SK-N-SH treated with all-trans-retinoic acid at 6 μM for 48 hours (cell line): ENCODE measurements around the gene DOCK4.

Experiments used
- ATAC-seq: fragments of 200-7000 bp; cut with Tn5 transposase; 3 replicates; pipeline ENCODE4 v1.9.1; 2020; ENCODE audit warnings: mild to moderate bottlenecking, moderate library complexity
- BACH2 ChIP-seq: fragments of 250-450 bp; sonication (Bioruptor Pico); IDR thresholded peaks from 2 replicates; pipeline ENCODE4 v1.9.0; 2021; ENCODE audit warnings: mild to moderate bottlenecking, borderline replicate concordance
- CSDC2 ChIP-seq: fragments of 250-450 bp; sonication (Bioruptor Pico); IDR thresholded peaks from 2 replicates; pipeline ENCODE4 v1.5.0; 2020; ENCODE audit warnings: mild to moderate bottlenecking, moderate library complexity
- ESRRG ChIP-seq: fragments of 250-450 bp; sonication (Bioruptor Pico); IDR thresholded peaks from 2 replicates; pipeline ENCODE4 v1.6.1; 2021; ENCODE audit warnings: mild to moderate bottlenecking
- GLIS3 ChIP-seq: fragments of 250-450 bp; sonication (Bioruptor Pico); IDR thresholded peaks from 2 replicates; pipeline ENCODE4 v1.5.0; 2020; ENCODE audit warnings: mild to moderate bottlenecking, moderate library complexity
- ISL1 ChIP-seq: fragments of 250-450 bp; sonication (Bioruptor Pico); IDR thresholded peaks from 2 replicates; pipeline ENCODE4 v2.1.2; 2022; ENCODE audit warnings: mild to moderate bottlenecking, moderate library complexity
- OSR1 ChIP-seq: fragments of 250-450 bp; sonication (Bioruptor Pico); IDR thresholded peaks from 2 replicates; pipeline ENCODE4 v1.8.0; 2022; ENCODE audit warnings: moderate library complexity, mild to moderate bottlenecking, inconsistent platforms
- PPARA ChIP-seq: fragments of 250-450 bp; sonication (Bioruptor Pico); IDR thresholded peaks from 2 replicates; pipeline ENCODE4 v1.5.0; 2020; ENCODE audit warnings: mild to moderate bottlenecking, borderline replicate concordance
- RARB ChIP-seq: fragments of 250-450 bp; sonication (Bioruptor Pico); IDR thresholded peaks from 2 replicates; pipeline ENCODE4 v1.8.0; 2021; ENCODE audit warnings: mild to moderate bottlenecking, moderate library complexity
- SNAI2 ChIP-seq: fragments of 250-450 bp; sonication (Bioruptor Pico); IDR thresholded peaks from 2 replicates; pipeline ENCODE4 v1.5.0; 2020; ENCODE audit warnings: mild to moderate bottlenecking, moderate library complexity
- TCF4 ChIP-seq: fragments of 250-450 bp; sonication (Bioruptor Pico); IDR thresholded peaks from 2 replicates; pipeline ENCODE4 v1.8.0; 2021; ENCODE audit warnings: mild to moderate bottlenecking, moderate library complexity, borderline replicate concordance
- TOX ChIP-seq: fragments of 250-450 bp; sonication (Bioruptor Pico); IDR thresholded peaks from 2 replicates; pipeline ENCODE4 v1.8.0; 2021; ENCODE audit warnings: mild to moderate bottlenecking, moderate library complexity, borderline replicate concordance
- ZC3H10 ChIP-seq: fragments of 250-450 bp; sonication (Bioruptor Pico); IDR thresholded peaks from 2 replicates; pipeline ENCODE4 v1.5.1; 2021; ENCODE audit warnings: mild to moderate bottlenecking, moderate library complexity
- ZFP3 ChIP-seq: fragments of 250-450 bp; sonication (Bioruptor Pico); IDR thresholded peaks from 2 replicates; pipeline ENCODE4 v1.5.0; 2020; ENCODE audit warnings: mild to moderate bottlenecking, moderate library complexity
- ZFP30 ChIP-seq: fragments of 450-650 bp; formaldehyde crosslinking; IDR thresholded peaks from 2 replicates; pipeline ENCODE4 v1.5.0; 2022; ENCODE audit warnings: mild to moderate bottlenecking, moderate library complexity
- ZNF565 ChIP-seq: fragments of 450-650 bp; formaldehyde crosslinking; conservative IDR thresholded peaks from 2 replicates; pipeline ENCODE4 v1.5.0; 2020; ENCODE audit warnings: low read depth, mild to moderate bottlenecking, moderate library complexity
- ZNF70 ChIP-seq: fragments of 450-650 bp; formaldehyde crosslinking; IDR thresholded peaks from 2 replicates; pipeline ENCODE4 v1.5.0; 2020; ENCODE audit warnings: mild to moderate bottlenecking, moderate library complexity
- ZNF8 ChIP-seq: fragments of 450-650 bp; formaldehyde crosslinking; IDR thresholded peaks from 2 replicates; pipeline ENCODE4 v1.5.0; 2020; ENCODE audit warnings: mild to moderate bottlenecking, moderate library complexity
- TF ChIP-seq, protein P1 (sequence below): fragments of 250-450 bp; sonication (Bioruptor Pico); IDR thresholded peaks from 2 replicates; pipeline ENCODE4 v1.5.1; 2020; ENCODE audit warnings: low read depth, mild to moderate bottlenecking, moderate library complexity
- TF ChIP-seq, protein P2 (sequence below): fragments of 250-450 bp; sonication (Bioruptor Pico); IDR thresholded peaks from 2 replicates; pipeline ENCODE4 v1.5.0; 2020; ENCODE audit warnings: mild to moderate bottlenecking, moderate library complexity
- TF ChIP-seq, protein P3 (sequence below): fragments of 250-450 bp; sonication (Bioruptor Pico); IDR thresholded peaks from 2 replicates; pipeline ENCODE4 v1.8.0; 2021; ENCODE audit warnings: low read depth, mild to moderate bottlenecking, moderate library complexity, borderline replicate concordance
- TF ChIP-seq, protein P4 (sequence below): fragments of 250-450 bp; sonication (Bioruptor Pico); IDR thresholded peaks from 2 replicates; pipeline ENCODE4 v1.5.1; 2021; ENCODE audit warnings: mild to moderate bottlenecking, moderate library complexity

DOCK4 gene

DNA sequence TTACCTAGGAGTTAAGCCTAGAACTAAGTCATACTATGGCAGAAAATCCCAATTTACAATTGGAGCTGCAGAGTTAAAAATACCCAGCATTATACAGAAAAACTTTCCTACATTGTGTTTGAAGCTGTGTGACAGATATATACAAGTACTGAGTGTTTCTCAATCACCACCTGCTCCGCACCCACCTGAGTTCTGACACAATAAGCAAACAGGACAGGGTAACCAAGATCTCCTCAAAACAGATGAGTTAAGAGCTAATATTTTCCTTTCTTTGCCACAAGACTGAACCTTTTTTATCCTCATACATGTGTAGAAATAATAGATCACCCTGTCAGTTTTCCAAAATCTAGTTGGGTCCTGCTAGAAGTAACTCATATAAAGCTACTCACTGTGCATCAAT, 186.3 kb downstream of the DOCK4 start:
- ATAC-seq, result no peak
- TF ChIP-seq, protein P1, sequence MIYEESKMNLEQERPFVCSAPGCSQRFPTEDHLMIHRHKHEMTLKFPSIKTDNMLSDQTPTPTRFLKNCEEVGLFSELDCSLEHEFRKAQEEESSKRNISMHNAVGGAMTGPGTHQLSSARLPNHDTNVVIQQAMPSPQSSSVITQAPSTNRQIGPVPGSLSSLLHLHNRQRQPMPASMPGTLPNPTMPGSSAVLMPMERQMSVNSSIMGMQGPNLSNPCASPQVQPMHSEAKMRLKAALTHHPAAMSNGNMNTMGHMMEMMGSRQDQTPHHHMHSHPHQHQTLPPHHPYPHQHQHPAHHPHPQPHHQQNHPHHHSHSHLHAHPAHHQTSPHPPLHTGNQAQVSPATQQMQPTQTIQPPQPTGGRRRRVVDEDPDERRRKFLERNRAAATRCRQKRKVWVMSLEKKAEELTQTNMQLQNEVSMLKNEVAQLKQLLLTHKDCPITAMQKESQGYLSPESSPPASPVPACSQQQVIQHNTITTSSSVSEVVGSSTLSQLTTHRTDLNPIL (CRISPR knock-in tag), result no peak
- TF ChIP-seq ISL1 (CRISPR knock-in tag) (no peak), ESRRG (CRISPR knock-in tag) (no peak), ZNF565 (no peak), SNAI2 (CRISPR knock-in tag) (no peak), PPARA (no peak), TCF4 (no peak), RARB (CRISPR knock-in tag) (no peak)
- TF ChIP-seq, protein P2, sequence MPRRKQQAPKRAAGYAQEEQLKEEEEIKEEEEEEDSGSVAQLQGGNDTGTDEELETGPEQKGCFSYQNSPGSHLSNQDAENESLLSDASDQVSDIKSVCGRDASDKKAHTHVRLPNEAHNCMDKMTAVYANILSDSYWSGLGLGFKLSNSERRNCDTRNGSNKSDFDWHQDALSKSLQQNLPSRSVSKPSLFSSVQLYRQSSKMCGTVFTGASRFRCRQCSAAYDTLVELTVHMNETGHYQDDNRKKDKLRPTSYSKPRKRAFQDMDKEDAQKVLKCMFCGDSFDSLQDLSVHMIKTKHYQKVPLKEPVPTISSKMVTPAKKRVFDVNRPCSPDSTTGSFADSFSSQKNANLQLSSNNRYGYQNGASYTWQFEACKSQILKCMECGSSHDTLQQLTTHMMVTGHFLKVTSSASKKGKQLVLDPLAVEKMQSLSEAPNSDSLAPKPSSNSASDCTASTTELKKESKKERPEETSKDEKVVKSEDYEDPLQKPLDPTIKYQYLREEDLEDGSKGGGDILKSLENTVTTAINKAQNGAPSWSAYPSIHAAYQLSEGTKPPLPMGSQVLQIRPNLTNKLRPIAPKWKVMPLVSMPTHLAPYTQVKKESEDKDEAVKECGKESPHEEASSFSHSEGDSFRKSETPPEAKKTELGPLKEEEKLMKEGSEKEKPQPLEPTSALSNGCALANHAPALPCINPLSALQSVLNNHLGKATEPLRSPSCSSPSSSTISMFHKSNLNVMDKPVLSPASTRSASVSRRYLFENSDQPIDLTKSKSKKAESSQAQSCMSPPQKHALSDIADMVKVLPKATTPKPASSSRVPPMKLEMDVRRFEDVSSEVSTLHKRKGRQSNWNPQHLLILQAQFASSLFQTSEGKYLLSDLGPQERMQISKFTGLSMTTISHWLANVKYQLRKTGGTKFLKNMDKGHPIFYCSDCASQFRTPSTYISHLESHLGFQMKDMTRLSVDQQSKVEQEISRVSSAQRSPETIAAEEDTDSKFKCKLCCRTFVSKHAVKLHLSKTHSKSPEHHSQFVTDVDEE (CRISPR knock-in tag), result no peak
- TF ChIP-seq, all 23 proteins: peak for 0

DNA sequence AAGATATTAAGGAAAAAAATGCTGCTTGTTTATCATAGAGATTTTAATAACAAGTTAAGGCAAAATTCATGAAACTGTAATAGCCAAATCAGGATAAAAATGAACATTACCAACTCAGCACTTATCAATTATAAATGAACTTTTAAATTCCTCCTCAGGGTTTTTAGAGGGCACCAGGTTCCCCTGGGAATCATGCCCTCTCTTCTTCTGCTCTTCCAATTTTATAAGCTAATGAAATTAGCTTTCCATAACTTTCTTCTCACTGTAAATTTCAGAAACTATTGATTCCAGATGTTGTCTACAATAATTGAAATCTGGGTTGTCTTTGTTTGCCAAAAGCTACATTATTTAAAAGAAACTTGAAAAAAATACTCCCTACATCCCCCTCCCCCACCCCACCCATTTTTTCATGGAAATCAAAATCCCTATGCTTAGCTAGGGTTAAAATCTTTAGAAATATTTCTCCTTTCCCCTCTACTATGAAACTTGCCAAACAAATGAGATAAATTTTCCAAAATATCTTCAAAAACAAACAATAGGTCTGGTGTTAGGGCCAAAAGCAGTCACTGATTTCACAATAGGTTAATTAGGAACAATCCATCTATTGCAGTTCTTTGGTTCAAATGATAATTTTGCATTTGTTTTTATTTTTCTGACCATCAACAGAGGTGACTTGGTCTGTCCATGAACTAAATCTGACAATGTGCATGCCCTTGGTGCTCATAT, 187.7 kb downstream of the DOCK4 start:
- ATAC-seq, result no peak; the same call in 2 of the 3 replicates
- TF ChIP-seq ZNF70 (CRISPR knock-in tag) (0 out of 2 replicates have a peak, but pooled peaks have one; percentile 27), OSR1 (no peak), ISL1 (CRISPR knock-in tag) (0 out of 2 replicates have a peak, but pooled peaks have one; percentile 28), TCF4 (peak; percentile 91)
- TF ChIP-seq, protein P2 (CRISPR knock-in tag), result peak; percentile 73; the same call in 1 of the 2 replicates

DNA sequence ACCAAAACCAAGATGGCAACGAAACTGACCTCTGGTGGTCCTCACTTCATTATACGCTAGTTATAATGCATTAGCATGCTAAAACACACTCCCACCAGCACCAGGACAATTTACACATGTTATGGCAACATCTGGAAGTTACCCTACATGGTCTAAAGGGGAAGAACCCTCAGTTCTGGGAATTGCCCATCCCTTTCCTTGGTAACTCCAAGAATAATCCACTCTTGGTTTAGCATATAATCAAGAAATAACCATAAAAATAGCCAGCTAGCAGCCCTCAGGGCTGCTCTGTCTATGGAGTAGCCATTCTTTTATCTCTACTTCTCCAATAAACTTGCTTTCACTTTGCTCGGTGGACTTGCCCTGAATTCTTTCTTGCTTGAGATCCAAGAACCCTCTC, 191.1 kb downstream of the DOCK4 start:
- no peak for ATAC-seq
- no peak for TF ChIP-seq RARB (CRISPR knock-in tag)
- no peak for TF ChIP-seq GLIS3 (CRISPR knock-in tag)
- no peak for TF ChIP-seq CSDC2
- no peak for TF ChIP-seq ZNF70 (CRISPR knock-in tag)
- no peak for TF ChIP-seq OSR1
- TF ChIP-seq, protein P3, sequence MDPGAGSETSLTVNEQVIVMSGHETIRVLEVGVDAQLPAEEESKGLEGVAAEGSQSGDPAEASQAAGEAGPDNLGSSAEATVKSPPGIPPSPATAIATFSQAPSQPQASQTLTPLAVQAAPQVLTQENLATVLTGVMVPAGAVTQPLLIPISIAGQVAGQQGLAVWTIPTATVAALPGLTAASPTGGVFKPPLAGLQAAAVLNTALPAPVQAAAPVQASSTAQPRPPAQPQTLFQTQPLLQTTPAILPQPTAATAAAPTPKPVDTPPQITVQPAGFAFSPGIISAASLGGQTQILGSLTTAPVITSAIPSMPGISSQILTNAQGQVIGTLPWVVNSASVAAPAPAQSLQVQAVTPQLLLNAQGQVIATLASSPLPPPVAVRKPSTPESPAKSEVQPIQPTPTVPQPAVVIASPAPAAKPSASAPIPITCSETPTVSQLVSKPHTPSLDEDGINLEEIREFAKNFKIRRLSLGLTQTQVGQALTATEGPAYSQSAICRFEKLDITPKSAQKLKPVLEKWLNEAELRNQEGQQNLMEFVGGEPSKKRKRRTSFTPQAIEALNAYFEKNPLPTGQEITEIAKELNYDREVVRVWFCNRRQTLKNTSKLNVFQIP, result no peak
- TF ChIP-seq, protein P4, sequence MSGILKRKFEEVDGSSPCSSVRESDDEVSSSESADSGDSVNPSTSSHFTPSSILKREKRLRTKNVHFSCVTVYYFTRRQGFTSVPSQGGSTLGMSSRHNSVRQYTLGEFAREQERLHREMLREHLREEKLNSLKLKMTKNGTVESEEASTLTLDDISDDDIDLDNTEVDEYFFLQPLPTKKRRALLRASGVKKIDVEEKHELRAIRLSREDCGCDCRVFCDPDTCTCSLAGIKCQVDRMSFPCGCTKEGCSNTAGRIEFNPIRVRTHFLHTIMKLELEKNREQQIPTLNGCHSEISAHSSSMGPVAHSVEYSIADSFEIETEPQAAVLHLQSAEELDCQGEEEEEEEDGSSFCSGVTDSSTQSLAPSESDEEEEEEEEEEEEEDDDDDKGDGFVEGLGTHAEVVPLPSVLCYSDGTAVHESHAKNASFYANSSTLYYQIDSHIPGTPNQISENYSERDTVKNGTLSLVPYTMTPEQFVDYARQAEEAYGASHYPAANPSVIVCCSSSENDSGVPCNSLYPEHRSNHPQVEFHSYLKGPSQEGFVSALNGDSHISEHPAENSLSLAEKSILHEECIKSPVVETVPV (CRISPR knock-in tag), result no peak
- TF ChIP-seq BACH2, result no peak
- no peak for TF ChIP-seq ZNF565

DNA sequence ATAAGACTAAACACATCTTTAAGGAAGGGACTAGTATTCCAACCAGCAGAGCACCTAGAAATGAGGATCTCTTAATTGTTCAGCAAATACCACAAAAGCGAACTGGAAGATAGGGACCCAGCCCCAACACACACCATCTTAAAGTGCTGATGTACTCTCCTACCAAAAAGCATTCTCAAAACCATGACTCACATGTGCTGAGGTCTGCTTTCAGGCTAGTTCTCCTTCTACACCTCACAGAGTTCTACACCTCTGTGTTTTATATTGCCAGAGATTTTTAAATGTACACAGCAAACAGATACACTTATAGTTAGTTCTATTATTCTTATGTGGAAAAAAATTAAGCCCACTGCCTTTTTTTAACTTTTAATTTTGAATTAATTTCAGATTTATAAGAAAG, 191.9 kb downstream of the DOCK4 start:
- no peak for TF ChIP-seq OSR1
- no peak for TF ChIP-seq ZC3H10
- no peak for TF ChIP-seq TOX (CRISPR knock-in tag)
- TF ChIP-seq ZNF8 (CRISPR knock-in tag), result no peak
- TF ChIP-seq ZFP30 (CRISPR knock-in tag), result no peak
- no peak for TF ChIP-seq ESRRG (CRISPR knock-in tag)
- TF ChIP-seq ZNF565, result no peak
- TF ChIP-seq, protein P2 (CRISPR knock-in tag), result no peak
- TF ChIP-seq ISL1 (CRISPR knock-in tag), result no peak
- no peak for TF ChIP-seq BACH2
- TF ChIP-seq ZFP3 (CRISPR knock-in tag), result no peak
- no peak for TF ChIP-seq ZNF70 (CRISPR knock-in tag)
- TF ChIP-seq GLIS3 (CRISPR knock-in tag), result no peak
- no peak for TF ChIP-seq SNAI2 (CRISPR knock-in tag)
- no peak for TF ChIP-seq CSDC2
- TF ChIP-seq TCF4, result no peak
- TF ChIP-seq RARB (CRISPR knock-in tag), result no peak
- no peak for ATAC-seq
